ENCODE results near the gene ACTR3C.

Gene ACTR3C

GRCh38 chr7:150337179-150337578 is 13.8 kb upstream of the ACTR3C start:
- TF ChIP-seq CTCF (IDR thresholded peaks at IDR 0.05; ENCODE audit: insufficient read depth, low read length, poor library complexity, severe bottlenecking): no peak
- no peak overlapping the region for H3K4me3 ChIP-seq (replicated peaks; ENCODE audit: low read depth, low read length)
- DNase-seq (ENCODE audit: extremely low read depth, insufficient read length): no peak
- H3K27me3 ChIP-seq (replicated peaks; ENCODE audit: control insufficient read depth, insufficient read depth, low read length): no peaks in the 10 kb centered on the region
- H3K36me3 ChIP-seq (ENCODE audit: control insufficient read depth, insufficient read depth, low read length): peaks cover 10% of the 10 kb centered on the region

GRCh38 chr7:150336746-150337145 is 13.4 kb upstream of the ACTR3C start:
- peaks cover 10% of the 10 kb centered on the region for H3K36me3 ChIP-seq (ENCODE audit: control insufficient read depth, insufficient read depth, low read length)
- no peak for DNase-seq (ENCODE audit: extremely low read depth, insufficient read length)

GRCh38 chr7:150335774-150336112 is 12.4 kb upstream of the ACTR3C start:
- no peak for DNase-seq (ENCODE audit: extremely low read depth, insufficient read length)
- H3K36me3 ChIP-seq (ENCODE audit: control insufficient read depth, insufficient read depth, low read length): peaks cover 10% of the 10 kb centered on the region
- H3K4me3 ChIP-seq (replicated peaks; ENCODE audit: low read depth, low read length): no peak overlapping the region

More at GRCh38 chr7:150336746-150337145, 13.4 kb upstream of the ACTR3C start:
- Histone ChIP-seq H3K27me3 (replicated peaks; ENCODE audit: control insufficient read depth, insufficient read depth, low read length) (no peaks in the 10 kb centered on the region), H3K4me3 (replicated peaks; ENCODE audit: low read depth, low read length) (no peak overlapping the region)
- TF ChIP-seq CTCF (IDR thresholded peaks at IDR 0.05; ENCODE audit: insufficient read depth, low read length, poor library complexity, severe bottlenecking): no peak

GRCh38 chr7:150335108-150335773 is 11.9 kb upstream of the ACTR3C start:
- no peak for TF ChIP-seq CTCF (IDR thresholded peaks at IDR 0.05; ENCODE audit: insufficient read depth, low read length, poor library complexity, severe bottlenecking)
- Histone ChIP-seq H3K27me3 (replicated peaks; ENCODE audit: control insufficient read depth, insufficient read depth, low read length) (no peaks in the 10 kb centered on the region), H3K4me3 (replicated peaks; ENCODE audit: low read depth, low read length) (no peak overlapping the region), H3K36me3 (ENCODE audit: control insufficient read depth, insufficient read depth, low read length) (peaks cover 11% of the 10 kb centered on the region)
- DNase-seq (ENCODE audit: extremely low read depth, insufficient read length): no peak

More at GRCh38 chr7:150335774-150336112, 12.4 kb upstream of the ACTR3C start:
- no peaks in the 10 kb centered on the region for H3K27me3 ChIP-seq (replicated peaks; ENCODE audit: control insufficient read depth, insufficient read depth, low read length)
- TF ChIP-seq CTCF (IDR thresholded peaks at IDR 0.05; ENCODE audit: insufficient read depth, low read length, poor library complexity, severe bottlenecking): no peak

GRCh38 chr7:150334108-150334507 is 10.8 kb upstream of the ACTR3C start:
- H3K27me3 ChIP-seq (replicated peaks; ENCODE audit: control insufficient read depth, insufficient read depth, low read length): no peaks in the 10 kb centered on the region
- no peak for TF ChIP-seq CTCF (IDR thresholded peaks at IDR 0.05; ENCODE audit: insufficient read depth, low read length, poor library complexity, severe bottlenecking)
- peaks cover 16% of the 10 kb centered on the region for H3K36me3 ChIP-seq (ENCODE audit: control insufficient read depth, insufficient read depth, low read length)
- H3K4me3 ChIP-seq (replicated peaks; ENCODE audit: low read depth, low read length): no peak overlapping the region
- DNase-seq (ENCODE audit: extremely low read depth, insufficient read length): no peak

GRCh38 chr7:150333659-150334058 is 10.3 kb upstream of the ACTR3C start:
- Histone ChIP-seq H3K36me3 (ENCODE audit: control insufficient read depth, insufficient read depth, low read length) (peaks cover 17% of the 10 kb centered on the region), H3K27me3 (replicated peaks; ENCODE audit: control insufficient read depth, insufficient read depth, low read length) (no peaks in the 10 kb centered on the region), H3K4me3 (replicated peaks; ENCODE audit: low read depth, low read length) (no peak overlapping the region)
- no peak for TF ChIP-seq CTCF (IDR thresholded peaks at IDR 0.05; ENCODE audit: insufficient read depth, low read length, poor library complexity, severe bottlenecking)
- no peak for DNase-seq (ENCODE audit: extremely low read depth, insufficient read length)

Data from GM06990 (cell line).